ENCODE data around the gene GHRL.

DNA sequence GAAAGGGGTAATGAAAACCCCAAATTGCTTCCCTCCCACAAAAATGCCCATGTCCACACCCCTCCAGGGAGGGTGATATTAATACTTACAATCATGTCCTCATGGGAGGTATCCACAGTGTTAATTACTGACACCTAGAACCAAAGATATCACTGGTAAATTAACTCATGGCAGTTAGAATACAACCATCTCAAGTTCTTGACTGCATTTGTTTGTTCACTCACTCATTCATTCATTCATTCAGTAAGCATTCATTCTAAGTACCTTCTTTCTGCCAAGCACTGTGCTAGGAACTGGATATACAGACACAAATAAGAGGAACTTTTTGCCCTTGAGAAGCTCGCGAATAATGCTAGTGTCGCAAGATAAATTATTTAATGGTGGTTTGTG is 25.2 kb upstream of the GHRL start:
- TF ChIP-seq, protein P1, sequence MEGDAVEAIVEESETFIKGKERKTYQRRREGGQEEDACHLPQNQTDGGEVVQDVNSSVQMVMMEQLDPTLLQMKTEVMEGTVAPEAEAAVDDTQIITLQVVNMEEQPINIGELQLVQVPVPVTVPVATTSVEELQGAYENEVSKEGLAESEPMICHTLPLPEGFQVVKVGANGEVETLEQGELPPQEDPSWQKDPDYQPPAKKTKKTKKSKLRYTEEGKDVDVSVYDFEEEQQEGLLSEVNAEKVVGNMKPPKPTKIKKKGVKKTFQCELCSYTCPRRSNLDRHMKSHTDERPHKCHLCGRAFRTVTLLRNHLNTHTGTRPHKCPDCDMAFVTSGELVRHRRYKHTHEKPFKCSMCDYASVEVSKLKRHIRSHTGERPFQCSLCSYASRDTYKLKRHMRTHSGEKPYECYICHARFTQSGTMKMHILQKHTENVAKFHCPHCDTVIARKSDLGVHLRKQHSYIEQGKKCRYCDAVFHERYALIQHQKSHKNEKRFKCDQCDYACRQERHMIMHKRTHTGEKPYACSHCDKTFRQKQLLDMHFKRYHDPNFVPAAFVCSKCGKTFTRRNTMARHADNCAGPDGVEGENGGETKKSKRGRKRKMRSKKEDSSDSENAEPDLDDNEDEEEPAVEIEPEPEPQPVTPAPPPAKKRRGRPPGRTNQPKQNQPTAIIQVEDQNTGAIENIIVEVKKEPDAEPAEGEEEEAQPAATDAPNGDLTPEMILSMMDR (IDR thresholded peaks at IDR 0.05): no peak
- no peak for TF ChIP-seq POLR2A (IDR thresholded peaks at IDR 0.05)
